NOMO-1 (cell line): ENCODE data around the gene SIVA1.
"Not testable (repeated sequence)": the region's sequence is repeated elsewhere in the genome, so short reads cannot be mapped to it uniquely, and the experiment has no call there.

Experiments used
- DNase-seq, 2 experiments: peaks; one replicate each; lab custom pipeline; 2025; ENCODE audit not compliant: unreplicated experiment in 2 of 2; lab: John Stamatoyannopoulos, UW

The SIVA1 gene

GRCh38 chr14:104718871-104719270, 34.1 kb upstream of the SIVA1 start:
- DNase-seq = no peak

GRCh38 chr14:104719343-104719742, 33.6 kb upstream of the SIVA1 start:
- no peak for DNase-seq

GRCh38 chr14:104721505-104722431, 31.2 kb upstream of the SIVA1 start:
- no peak for DNase-seq

- peak; percentile 49 to 72 for DNase-seq
Observed at GRCh38 chr14:104722938-104723650, 29.9 kb upstream of the SIVA1 start.

- peak; percentile 44 to 50 for DNase-seq
Observed at GRCh38 chr14:104723651-104724406, 29.1 kb upstream of the SIVA1 start, which contains the start of gene ADSS1. Gene ADSS1 (plus strand): TSS chr14:104724229. CDS start chr14:104724271, 42 bp downstream.

GRCh38 chr14:104724407-104724980, 28.5 kb upstream of the SIVA1 start:
- DNase-seq = no peak

GRCh38 chr14:104724981-104725771, 27.8 kb upstream of the SIVA1 start:
- peak in 1 of 2 experiments; percentile 3 for DNase-seq

- DNase-seq = no peak
Observed at GRCh38 chr14:104725772-104726548, 27.0 kb upstream of the SIVA1 start.

GRCh38 chr14:104726600-104727451, 26.1 kb upstream of the SIVA1 start:
- DNase-seq = no peak

GRCh38 chr14:104728631-104729030, 24.3 kb upstream of the SIVA1 start:
- no peak for DNase-seq

GRCh38 chr14:104729176-104729834, 23.6 kb upstream of the SIVA1 start:
- DNase-seq = not testable (repeated sequence)

GRCh38 chr14:104729835-104730181, 23.1 kb upstream of the SIVA1 start:
- no peak for DNase-seq

GRCh38 chr14:104730487-104730886, 22.5 kb upstream of the SIVA1 start:
- no peak for DNase-seq

- DNase-seq = no peak
Observed at GRCh38 chr14:104731320-104732294, 21.3 kb upstream of the SIVA1 start.

GRCh38 chr14:104732355-104732804, 20.6 kb upstream of the SIVA1 start:
- DNase-seq = no peak

- DNase-seq = no peak
Observed at GRCh38 chr14:104732931-104733681, 19.8 kb upstream of the SIVA1 start.
